MM.1S (cell line): Measurements from ENCODE around the gene EEA1.

Source experiments
- DNase-seq: peaks from one replicate; pipeline ENCODE4 v3.0.0-alpha.2; 2015
- H2AFZ ChIP-seq: fragments of 300-600 bp; sonication (generic); 2 replicates; pipeline ENCODE4 v1.6.0; 2016; ENCODE audit warnings: antibody characterized with exemption, low read length
- H3F3A ChIP-seq: fragments of 300-600 bp; sonication (generic); 2 replicates; pipeline ENCODE4 v1.6.1; 2016; ENCODE audit warnings: mild to moderate bottlenecking, antibody characterized with exemption, low read length, moderate library complexity, mixed read lengths; ENCODE audit not compliant: insufficient read depth
- H3K27ac ChIP-seq: fragments of 300-600 bp; sonication (generic); 2 replicates; pipeline ENCODE4 v1.5.1; 2016; ENCODE audit warnings: mild to moderate bottlenecking, low read length
- H3K27me3 ChIP-seq: fragments of 300-600 bp; sonication (generic); replicated peaks from 2 replicates; pipeline ENCODE4 v1.6.0; 2016; ENCODE audit warnings: low read length; ENCODE audit not compliant: insufficient read depth
- H3K36me3 ChIP-seq: fragments of 300-600 bp; sonication (generic); replicated peaks from 2 replicates; pipeline ENCODE4 v1.6.1; 2016; ENCODE audit warnings: mild to moderate bottlenecking, low read length, mixed read lengths; ENCODE audit not compliant: insufficient read depth
- H3K4me1 ChIP-seq: fragments of 300-600 bp; sonication (generic); 2 replicates; pipeline ENCODE4 v1.6.1; 2016; ENCODE audit warnings: low read length, mixed read lengths
- H3K4me2 ChIP-seq: fragments of 300-600 bp; sonication (generic); 2 replicates; pipeline ENCODE4 v1.6.0; 2016; ENCODE audit warnings: low read depth, low read length
- H3K4me3 ChIP-seq: fragments of 300-600 bp; sonication (generic); 2 replicates; pipeline ENCODE4 v1.5.1; 2016; ENCODE audit warnings: low read length, mixed read lengths
- H3K79me2 ChIP-seq: fragments of 300-600 bp; sonication (generic); 2 replicates; pipeline ENCODE4 v1.6.1; 2016; ENCODE audit warnings: mixed run types, low read length, mixed read lengths
- H3K9ac ChIP-seq: fragments of 300-600 bp; sonication (generic); 2 replicates; pipeline ENCODE4 v1.6.1; 2016; ENCODE audit warnings: low read length, mixed read lengths
- H3K9me2 ChIP-seq: fragments of 300-600 bp; sonication (generic); replicated peaks from 2 replicates; pipeline ENCODE4 v1.6.1; 2016; ENCODE audit warnings: mild to moderate bottlenecking, low read length, mixed read lengths; ENCODE audit not compliant: insufficient read depth
- H3K9me3 ChIP-seq: fragments of 300-600 bp; sonication (generic); replicated peaks from 2 replicates; pipeline ENCODE4 v1.6.1; 2016; ENCODE audit warnings: mild to moderate bottlenecking, low read length, mixed read lengths; ENCODE audit not compliant: insufficient read depth
- H4K20me1 ChIP-seq: fragments of 300-600 bp; sonication (generic); 2 replicates; pipeline ENCODE4 v1.6.1; 2016; ENCODE audit warnings: mild to moderate bottlenecking, low read length, moderate library complexity, mixed read lengths; ENCODE audit not compliant: insufficient read depth
- EZH2 ChIP-seq: fragments of 300-600 bp; sonication (generic); optimal IDR thresholded peaks from 2 replicates; pipeline ENCODE3; 2017; ENCODE audit warnings: low read depth, mild to moderate bottlenecking, antibody characterized with exemption, low read length, mixed read lengths
- EZH2phosphoT487 ChIP-seq: fragments of 300-600 bp; sonication (generic); IDR thresholded peaks from 2 replicates; pipeline ENCODE4 v1.6.1; 2018; ENCODE audit warnings: antibody characterized with exemption, low read length
- TF ChIP-seq, protein P1 (sequence below): fragments of 300-600 bp; sonication (generic); IDR thresholded peaks from 2 replicates; pipeline ENCODE4 v1.5.1; 2016; ENCODE audit warnings: antibody characterized with exemption, low read length, mixed read lengths

Gene EEA1

GRCh38 chr12:92921877-92922276 is 7.2 kb downstream of the EEA1 start:
- Histone ChIP-seq H2AFZ (no peak overlapping the region), H3F3A (peaks cover 2% of the 10 kb centered on the region; the same call in 1 of the 2 replicates), H3K27me3 (no peaks in the 10 kb centered on the region), H3K4me1 (peaks cover 6% of the 10 kb centered on the region), H3K9me3 (no peaks in the 10 kb centered on the region), H3K4me2 (no peak overlapping the region), H3K27ac (no peak overlapping the region), H4K20me1 (peaks cover 16% of the 10 kb centered on the region), H3K9ac (no peak overlapping the region), H3K4me3 (no peak overlapping the region), H3K36me3 (no peaks in the 10 kb centered on the region), H3K9me2 (no peaks in the 10 kb centered on the region), H3K79me2 (peaks cover 45% of the 10 kb centered on the region)
- no peak for DNase-seq
- TF ChIP-seq EZH2 (no peak), EZH2phosphoT487 (no peak)
- TF ChIP-seq, protein P1, sequence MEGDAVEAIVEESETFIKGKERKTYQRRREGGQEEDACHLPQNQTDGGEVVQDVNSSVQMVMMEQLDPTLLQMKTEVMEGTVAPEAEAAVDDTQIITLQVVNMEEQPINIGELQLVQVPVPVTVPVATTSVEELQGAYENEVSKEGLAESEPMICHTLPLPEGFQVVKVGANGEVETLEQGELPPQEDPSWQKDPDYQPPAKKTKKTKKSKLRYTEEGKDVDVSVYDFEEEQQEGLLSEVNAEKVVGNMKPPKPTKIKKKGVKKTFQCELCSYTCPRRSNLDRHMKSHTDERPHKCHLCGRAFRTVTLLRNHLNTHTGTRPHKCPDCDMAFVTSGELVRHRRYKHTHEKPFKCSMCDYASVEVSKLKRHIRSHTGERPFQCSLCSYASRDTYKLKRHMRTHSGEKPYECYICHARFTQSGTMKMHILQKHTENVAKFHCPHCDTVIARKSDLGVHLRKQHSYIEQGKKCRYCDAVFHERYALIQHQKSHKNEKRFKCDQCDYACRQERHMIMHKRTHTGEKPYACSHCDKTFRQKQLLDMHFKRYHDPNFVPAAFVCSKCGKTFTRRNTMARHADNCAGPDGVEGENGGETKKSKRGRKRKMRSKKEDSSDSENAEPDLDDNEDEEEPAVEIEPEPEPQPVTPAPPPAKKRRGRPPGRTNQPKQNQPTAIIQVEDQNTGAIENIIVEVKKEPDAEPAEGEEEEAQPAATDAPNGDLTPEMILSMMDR = no peak

GRCh38 chr12:92915365-92915764 is 13.7 kb downstream of the EEA1 start:
- Histone ChIP-seq H3K9me2 (no peaks in the 10 kb centered on the region), H3K79me2 (peaks cover 31% of the 10 kb centered on the region), H3F3A (no peaks in the 10 kb centered on the region), H3K4me3 (no peak overlapping the region), H3K9me3 (no peaks in the 10 kb centered on the region), H3K27ac (no peak overlapping the region), H3K9ac (no peak overlapping the region), H3K4me1 (no peaks in the 10 kb centered on the region), H4K20me1 (no peaks in the 10 kb centered on the region), H3K27me3 (no peaks in the 10 kb centered on the region), H3K36me3 (no peaks in the 10 kb centered on the region), H2AFZ (no peak overlapping the region), H3K4me2 (no peak overlapping the region)
- no peak for TF ChIP-seq EZH2
- TF ChIP-seq, protein P1 = no peak
- TF ChIP-seq EZH2phosphoT487 = no peak
- DNase-seq = no peak

DNA sequence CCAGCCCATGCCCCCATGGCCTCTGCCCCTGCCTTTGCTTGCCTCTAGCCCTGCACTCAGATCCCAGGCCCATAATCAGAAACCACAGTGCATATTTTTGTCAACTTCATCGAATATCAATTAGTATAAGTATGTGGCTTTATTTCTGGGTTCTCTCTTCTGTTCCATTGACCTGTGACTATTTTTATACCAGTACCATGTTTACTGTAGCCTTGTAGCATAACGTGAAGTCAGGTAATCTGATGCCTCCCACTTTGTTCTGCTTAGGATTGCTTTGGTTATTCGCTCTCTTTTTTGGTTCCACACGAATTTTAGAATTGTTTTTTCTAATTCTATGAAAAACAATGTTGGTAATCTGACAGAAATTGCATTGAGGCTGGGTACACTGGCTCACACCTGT is 14.9 kb downstream of the EEA1 start:
- Histone ChIP-seq H4K20me1 (no peaks in the 10 kb centered on the region), H3K9me2 (no peaks in the 10 kb centered on the region), H2AFZ (no peak overlapping the region), H3K36me3 (no peaks in the 10 kb centered on the region), H3K4me2 (no peak overlapping the region), H3K9me3 (no peaks in the 10 kb centered on the region), H3K9ac (no peak overlapping the region), H3F3A (no peaks in the 10 kb centered on the region), H3K4me1 (no peaks in the 10 kb centered on the region), H3K4me3 (no peak overlapping the region), H3K79me2 (peaks cover 38% of the 10 kb centered on the region), H3K27me3 (no peaks in the 10 kb centered on the region), H3K27ac (no peak overlapping the region)
- TF ChIP-seq, protein P1 = no peak
- no peak for TF ChIP-seq EZH2phosphoT487
- TF ChIP-seq EZH2 = no peak
- DNase-seq = no peak
